ENCODE results near the gene POC1A.

Gene POC1A

DNA sequence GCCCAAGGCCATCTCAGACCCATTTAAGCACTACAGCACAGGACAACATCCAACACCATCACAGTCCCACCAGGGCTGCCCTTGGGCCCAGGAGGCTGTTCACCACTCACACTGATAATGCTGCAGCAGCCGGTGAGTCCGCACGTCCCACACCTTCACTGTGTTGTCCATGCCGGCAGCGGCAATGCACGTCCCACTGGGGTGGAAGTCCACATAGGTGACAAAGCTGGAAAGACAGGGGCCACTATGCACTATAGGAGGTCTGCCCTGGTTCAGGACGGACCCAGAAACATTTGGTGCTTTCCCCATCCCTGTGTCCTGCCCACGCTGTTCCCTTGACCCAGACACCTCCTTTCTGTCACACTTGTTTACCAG, 8.5 kb downstream of the POC1A start:
- TF ChIP-seq, protein P1, sequence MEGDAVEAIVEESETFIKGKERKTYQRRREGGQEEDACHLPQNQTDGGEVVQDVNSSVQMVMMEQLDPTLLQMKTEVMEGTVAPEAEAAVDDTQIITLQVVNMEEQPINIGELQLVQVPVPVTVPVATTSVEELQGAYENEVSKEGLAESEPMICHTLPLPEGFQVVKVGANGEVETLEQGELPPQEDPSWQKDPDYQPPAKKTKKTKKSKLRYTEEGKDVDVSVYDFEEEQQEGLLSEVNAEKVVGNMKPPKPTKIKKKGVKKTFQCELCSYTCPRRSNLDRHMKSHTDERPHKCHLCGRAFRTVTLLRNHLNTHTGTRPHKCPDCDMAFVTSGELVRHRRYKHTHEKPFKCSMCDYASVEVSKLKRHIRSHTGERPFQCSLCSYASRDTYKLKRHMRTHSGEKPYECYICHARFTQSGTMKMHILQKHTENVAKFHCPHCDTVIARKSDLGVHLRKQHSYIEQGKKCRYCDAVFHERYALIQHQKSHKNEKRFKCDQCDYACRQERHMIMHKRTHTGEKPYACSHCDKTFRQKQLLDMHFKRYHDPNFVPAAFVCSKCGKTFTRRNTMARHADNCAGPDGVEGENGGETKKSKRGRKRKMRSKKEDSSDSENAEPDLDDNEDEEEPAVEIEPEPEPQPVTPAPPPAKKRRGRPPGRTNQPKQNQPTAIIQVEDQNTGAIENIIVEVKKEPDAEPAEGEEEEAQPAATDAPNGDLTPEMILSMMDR (IDR thresholded peaks at IDR 0.05; ENCODE audit: poor library complexity, severe bottlenecking), result no peak
- no peaks in the 10 kb centered on the region for H3K4me1 ChIP-seq (ENCODE audit: insufficient read depth, poor library complexity, severe bottlenecking)
- no peak for DNase-seq (ENCODE audit: low spot score)
- no peaks in the 10 kb centered on the region for H3K9me3 ChIP-seq (ENCODE audit: severe bottlenecking)
- no peak overlapping the region for H3K4me3 ChIP-seq (ENCODE audit: severe bottlenecking)
- no peak for ATAC-seq (ENCODE audit: low read depth)
- no peak overlapping the region for H3K27ac ChIP-seq (ENCODE audit: poor library complexity, severe bottlenecking)
- no peaks in the 10 kb centered on the region for H3K27me3 ChIP-seq (ENCODE audit: insufficient read depth, poor library complexity, severe bottlenecking)
- peaks cover 75% of the 10 kb centered on the region for H3K36me3 ChIP-seq (ENCODE audit: low read depth)

- H3K9me3 ChIP-seq (ENCODE audit: severe bottlenecking), result no peaks in the 10 kb centered on the region
- peaks cover 76% of the 10 kb centered on the region for H3K36me3 ChIP-seq (ENCODE audit: low read depth)
- no peaks in the 10 kb centered on the region for H3K4me1 ChIP-seq (ENCODE audit: insufficient read depth, poor library complexity, severe bottlenecking)
- no peaks in the 10 kb centered on the region for H3K27me3 ChIP-seq (ENCODE audit: insufficient read depth, poor library complexity, severe bottlenecking)
- ATAC-seq (ENCODE audit: low read depth) (peak; percentile 19; the same call in 1 of the 3 replicates), DNase-seq (ENCODE audit: low spot score) (no peak)
- H3K4me3 ChIP-seq (ENCODE audit: severe bottlenecking), result no peak overlapping the region
- no peak overlapping the region for H3K27ac ChIP-seq (ENCODE audit: poor library complexity, severe bottlenecking)
- TF ChIP-seq, protein P1 (IDR thresholded peaks at IDR 0.05; ENCODE audit: poor library complexity, severe bottlenecking), result no peak
These were observed 9.2 kb downstream of the POC1A start for GRCh38 chr3:52144796-52145735.

DNA sequence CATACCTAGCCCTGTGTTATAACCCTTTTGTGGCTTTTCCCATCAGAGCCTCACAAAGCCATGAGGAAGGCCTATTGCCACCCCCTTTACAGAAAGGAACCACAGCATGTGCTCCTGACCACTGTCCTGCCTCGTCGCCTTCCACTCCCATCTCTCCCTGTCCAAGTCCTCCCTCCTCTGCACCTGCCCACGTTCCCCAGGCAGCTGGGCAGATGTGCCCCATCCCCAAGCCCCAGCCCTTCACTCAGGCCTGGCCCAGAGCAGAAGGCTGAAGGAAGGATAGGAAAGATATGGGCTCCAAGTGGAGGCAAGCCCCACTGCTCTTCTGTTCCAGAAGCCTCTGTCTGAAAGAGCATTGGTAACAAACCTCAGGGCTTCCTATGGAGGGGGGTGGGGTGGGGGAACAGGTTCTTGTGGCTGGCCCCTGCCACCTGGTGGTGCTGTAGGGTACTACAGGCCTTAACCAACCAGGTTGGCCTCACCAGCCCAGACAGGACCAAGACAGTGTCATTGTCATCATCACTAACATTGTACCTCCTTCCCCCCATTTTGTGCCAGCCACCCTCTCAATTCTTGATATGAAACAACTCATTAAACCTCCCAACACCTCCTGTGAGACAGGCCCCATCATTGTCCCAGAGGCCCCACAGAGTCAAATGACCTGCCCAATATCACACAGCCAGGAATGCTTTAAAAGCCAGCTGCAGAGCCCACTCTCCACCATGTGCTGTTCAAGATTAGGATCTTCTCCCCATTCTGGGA, 10.0 kb downstream of the POC1A start:
- DNase-seq (ENCODE audit: low spot score), result no peak
- H3K4me1 ChIP-seq (ENCODE audit: insufficient read depth, poor library complexity, severe bottlenecking), result no peaks in the 10 kb centered on the region
- peak; percentile 72 for ATAC-seq (ENCODE audit: low read depth)
- no peak overlapping the region for H3K4me3 ChIP-seq (ENCODE audit: severe bottlenecking)
- H3K27me3 ChIP-seq (ENCODE audit: insufficient read depth, poor library complexity, severe bottlenecking), result no peaks in the 10 kb centered on the region
- no peaks in the 10 kb centered on the region for H3K9me3 ChIP-seq (ENCODE audit: severe bottlenecking)
- H3K27ac ChIP-seq (ENCODE audit: poor library complexity, severe bottlenecking), result no peak overlapping the region
- peaks cover 72% of the 10 kb centered on the region for H3K36me3 ChIP-seq (ENCODE audit: low read depth)
- TF ChIP-seq, protein P1 (IDR thresholded peaks at IDR 0.05; ENCODE audit: poor library complexity, severe bottlenecking), result peak; percentile 85

DNA sequence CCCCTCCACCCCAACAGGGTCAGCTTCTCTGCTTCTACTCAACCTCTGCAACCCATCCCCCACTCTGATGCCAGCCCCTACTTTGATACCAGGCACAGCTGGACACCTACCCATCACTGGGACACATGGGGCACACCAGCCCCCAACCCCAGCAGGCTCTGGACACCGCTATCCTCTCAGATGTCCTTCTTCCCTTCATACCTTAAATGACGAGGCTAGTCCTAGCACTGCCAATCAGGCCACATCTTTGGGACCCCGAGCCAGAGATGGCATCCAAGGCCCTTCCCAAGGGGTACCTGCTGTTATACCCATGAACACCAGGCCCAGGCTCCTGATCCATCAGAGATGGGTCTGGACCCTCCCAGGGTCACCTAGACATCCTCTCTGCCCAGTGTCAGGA, 10.6 kb downstream of the POC1A start:
- Histone ChIP-seq H3K27ac (ENCODE audit: poor library complexity, severe bottlenecking) (no peak overlapping the region), H3K9me3 (ENCODE audit: severe bottlenecking) (no peaks in the 10 kb centered on the region), H3K4me3 (ENCODE audit: severe bottlenecking) (no peak overlapping the region), H3K36me3 (ENCODE audit: low read depth) (peaks cover 68% of the 10 kb centered on the region), H3K27me3 (ENCODE audit: insufficient read depth, poor library complexity, severe bottlenecking) (no peaks in the 10 kb centered on the region), H3K4me1 (ENCODE audit: insufficient read depth, poor library complexity, severe bottlenecking) (no peaks in the 10 kb centered on the region)
- TF ChIP-seq, protein P1 (IDR thresholded peaks at IDR 0.05; ENCODE audit: poor library complexity, severe bottlenecking), result no peak
- DNase-seq (ENCODE audit: low spot score) (no peak), ATAC-seq (ENCODE audit: low read depth) (no peak)
